Measurements from ENCODE around the gene ST7. TPM values are rescaled to one million over a fixed set of nuclear protein-coding genes. Genes with fewer than 3 reads are reported as not detected.

ST7 gene
- total RNA-seq, 2 experiments from 2014 or later, result 4.9 to 5.4 TPM

- Mint-ChIP-seq H3K27ac (no peak overlapping the region), H3K4me3 (no peak overlapping the region), H3K27me3 (no peaks in the 10 kb centered on the region), H3K4me1 (ENCODE audit: low read depth) (no peaks in the 10 kb centered on the region), H3K9me3 (no peaks in the 10 kb centered on the region), H3K36me3 (ENCODE audit: low read depth) (no peaks in the 10 kb centered on the region)
- no peaks in the 10 kb centered on the region for H3K27me3 ChIP-seq (ENCODE audit: control insufficient read depth in 1 of 2, insufficient read depth in 2 of 2, low read length in 2 of 2)
- no peaks in the 10 kb centered on the region for H3K4me1 ChIP-seq (ENCODE audit: insufficient read depth, low read length)
- intact Hi-C loops (cut with DNase I, micrococcal nuclease), result no loop called here
- no peak overlapping the region for H3K4me3 ChIP-seq (ENCODE audit: low read length)
- CTCF ChIA-PET, result no interaction called here
- no peak for DNase-seq
- H3K9me3 ChIP-seq (ENCODE audit: control insufficient read depth in 1 of 2, insufficient read depth in 1 of 2, low read length in 2 of 2), result no peaks in the 10 kb centered on the region
- no peak for ATAC-seq (ENCODE audit: poor library complexity)
- no peaks in the 10 kb centered on the region for H3K36me3 ChIP-seq (ENCODE audit: insufficient read depth, low read length)
- POLR2A ChIA-PET, result no interaction called here
- TF ChIP-seq CTCF (IDR thresholded peaks at IDR 0.05), result no peak
- H3K27ac ChIP-seq (ENCODE audit: low read depth in 1 of 2, low read length in 2 of 2), result no peak overlapping the region
Observed at GRCh38 chr7:117179701-117180100, 226.4 kb downstream of the ST7 start.

- no peak overlapping the region for H3K27ac ChIP-seq (ENCODE audit: low read depth in 1 of 2, low read length in 2 of 2)
- no peaks in the 10 kb centered on the region for H3K9me3 ChIP-seq (ENCODE audit: control insufficient read depth in 1 of 2, insufficient read depth in 1 of 2, low read length in 2 of 2)
- H3K36me3 ChIP-seq (ENCODE audit: insufficient read depth, low read length), result no peaks in the 10 kb centered on the region
- H3K27me3 ChIP-seq (ENCODE audit: control insufficient read depth in 1 of 2, insufficient read depth in 2 of 2, low read length in 2 of 2), result no peaks in the 10 kb centered on the region
- Mint-ChIP-seq H3K27me3 (no peaks in the 10 kb centered on the region), H3K27ac (no peak overlapping the region), H3K36me3 (ENCODE audit: low read depth) (no peaks in the 10 kb centered on the region), H3K9me3 (no peaks in the 10 kb centered on the region), H3K4me3 (no peak overlapping the region), H3K4me1 (ENCODE audit: low read depth) (no peaks in the 10 kb centered on the region)
- no peak for TF ChIP-seq CTCF (IDR thresholded peaks at IDR 0.05)
- ChIA-PET CTCF (no interaction called here), POLR2A (no interaction called here)
- ATAC-seq (ENCODE audit: poor library complexity) (no peak), DNase-seq (no peak)
- H3K4me1 ChIP-seq (ENCODE audit: insufficient read depth, low read length), result no peaks in the 10 kb centered on the region
- intact Hi-C loops (cut with DNase I, micrococcal nuclease), result no loop called here
- H3K4me3 ChIP-seq (ENCODE audit: low read length), result no peak overlapping the region
Observed at GRCh38 chr7:117183729-117184128, 230.4 kb downstream of the ST7 start.

- H3K36me3 Mint-ChIP-seq (ENCODE audit: low read depth), result no peaks in the 10 kb centered on the region
- no peaks in the 10 kb centered on the region for H3K27me3 Mint-ChIP-seq
- no peaks in the 10 kb centered on the region for H3K27me3 ChIP-seq (ENCODE audit: control insufficient read depth in 1 of 2, insufficient read depth in 2 of 2, low read length in 2 of 2)
- H3K9me3 ChIP-seq (ENCODE audit: control insufficient read depth in 1 of 2, insufficient read depth in 1 of 2, low read length in 2 of 2), result no peaks in the 10 kb centered on the region
- H3K4me1 ChIP-seq (ENCODE audit: insufficient read depth, low read length), result no peaks in the 10 kb centered on the region
- DNase-seq (no peak), ATAC-seq (ENCODE audit: poor library complexity) (no peak)
- H3K4me3 ChIP-seq (ENCODE audit: low read length), result no peak overlapping the region
- H3K4me3 Mint-ChIP-seq, result no peak overlapping the region
- POLR2A ChIA-PET, result no interaction called here
- intact Hi-C loops (cut with DNase I, micrococcal nuclease), result no loop called here
- H3K4me1 Mint-ChIP-seq (ENCODE audit: low read depth), result no peaks in the 10 kb centered on the region
- no peaks in the 10 kb centered on the region for H3K36me3 ChIP-seq (ENCODE audit: insufficient read depth, low read length)
- no peaks in the 10 kb centered on the region for H3K9me3 Mint-ChIP-seq
- TF ChIP-seq CTCF (IDR thresholded peaks at IDR 0.05), result no peak
- H3K27ac ChIP-seq (ENCODE audit: low read depth in 1 of 2, low read length in 2 of 2), result no peak overlapping the region
- CTCF ChIA-PET, result no interaction called here
- no peak overlapping the region for H3K27ac Mint-ChIP-seq
Observed at GRCh38 chr7:117184367-117184766, 231.1 kb downstream of the ST7 start.
